Lower leg skin (tissue), 3 donors: ENCODE data around the gene DNAI4.

Experiments used
- POLR2A ChIP-seq, 2 donors: fragments of 450-650 bp; IDR thresholded peaks; one replicate each; pipeline ENCODE4 v1.6.1; 2016 to 2017; ENCODE audit warnings: antibody characterized with exemption in 2 of 2, mild to moderate bottlenecking in 1 of 2, moderate library complexity in 1 of 2
- TF ChIP-seq, protein P1 (sequence below), 3 donors: fragments of 450-650 bp; IDR thresholded peaks; one replicate each; pipeline ENCODE4 v1.5.1; 2016; ENCODE audit warnings: antibody characterized with exemption in 3 of 3, mild to moderate bottlenecking in 3 of 3, moderate library complexity in 2 of 3

DNA sequence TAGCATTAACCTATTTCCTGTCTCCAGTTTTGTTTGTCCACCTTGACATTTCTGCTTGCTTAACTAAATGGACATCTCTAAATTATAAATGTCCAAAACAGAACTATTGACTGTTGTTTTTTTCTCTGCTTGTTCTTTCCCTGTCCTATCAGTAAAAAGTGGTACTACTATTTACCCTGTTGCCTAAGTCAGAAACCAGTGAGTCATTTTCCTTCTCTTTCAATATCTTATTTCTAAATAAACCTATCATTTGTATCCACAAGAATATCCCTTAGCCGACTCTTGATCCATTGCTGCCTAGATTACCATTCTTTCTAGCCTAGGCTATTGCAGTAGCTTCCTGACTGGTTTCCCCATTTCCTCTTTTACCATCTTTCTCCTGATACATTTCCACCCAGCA, 22.6 kb upstream of the DNAI4 start:
- TF ChIP-seq, protein P1, sequence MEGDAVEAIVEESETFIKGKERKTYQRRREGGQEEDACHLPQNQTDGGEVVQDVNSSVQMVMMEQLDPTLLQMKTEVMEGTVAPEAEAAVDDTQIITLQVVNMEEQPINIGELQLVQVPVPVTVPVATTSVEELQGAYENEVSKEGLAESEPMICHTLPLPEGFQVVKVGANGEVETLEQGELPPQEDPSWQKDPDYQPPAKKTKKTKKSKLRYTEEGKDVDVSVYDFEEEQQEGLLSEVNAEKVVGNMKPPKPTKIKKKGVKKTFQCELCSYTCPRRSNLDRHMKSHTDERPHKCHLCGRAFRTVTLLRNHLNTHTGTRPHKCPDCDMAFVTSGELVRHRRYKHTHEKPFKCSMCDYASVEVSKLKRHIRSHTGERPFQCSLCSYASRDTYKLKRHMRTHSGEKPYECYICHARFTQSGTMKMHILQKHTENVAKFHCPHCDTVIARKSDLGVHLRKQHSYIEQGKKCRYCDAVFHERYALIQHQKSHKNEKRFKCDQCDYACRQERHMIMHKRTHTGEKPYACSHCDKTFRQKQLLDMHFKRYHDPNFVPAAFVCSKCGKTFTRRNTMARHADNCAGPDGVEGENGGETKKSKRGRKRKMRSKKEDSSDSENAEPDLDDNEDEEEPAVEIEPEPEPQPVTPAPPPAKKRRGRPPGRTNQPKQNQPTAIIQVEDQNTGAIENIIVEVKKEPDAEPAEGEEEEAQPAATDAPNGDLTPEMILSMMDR (IDR thresholded peaks at IDR 0.05): no peak
- no peak for TF ChIP-seq POLR2A (IDR thresholded peaks at IDR 0.05)
